8988T (cell line): Measurements from ENCODE around the gene PDE4B.

Experiments used
- DNase-seq: peaks from one replicate; pipeline ENCODE4 v3.0.0; 2011

The PDE4B gene

DNA sequence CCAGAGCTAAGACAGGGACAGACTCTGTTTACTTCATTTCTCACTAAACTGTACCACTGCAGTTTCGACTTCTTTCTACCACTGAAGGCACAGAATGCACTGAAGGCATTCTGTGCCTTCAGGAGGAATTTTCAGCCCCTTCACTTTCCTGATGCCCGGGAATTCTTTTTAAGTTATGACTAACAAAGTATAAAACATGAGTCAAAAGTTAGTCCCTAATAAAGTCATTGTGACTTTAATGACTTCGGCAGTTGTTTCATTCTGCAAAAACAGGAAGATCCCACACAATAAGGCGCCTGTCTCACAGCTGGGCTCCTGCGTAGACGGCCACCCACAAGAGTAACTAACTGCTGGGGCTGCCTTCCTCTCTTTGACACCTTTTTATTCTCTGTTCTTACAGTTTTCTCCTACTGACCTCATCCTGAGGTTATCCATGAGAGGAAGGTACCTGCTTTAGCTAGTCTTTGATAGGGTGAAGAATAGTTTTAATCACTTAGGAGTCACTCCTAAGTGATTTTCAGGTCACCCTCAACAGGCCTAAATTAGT lies 557.4 kb downstream of the PDE4B start:
- DNase-seq, result no peak

DNA sequence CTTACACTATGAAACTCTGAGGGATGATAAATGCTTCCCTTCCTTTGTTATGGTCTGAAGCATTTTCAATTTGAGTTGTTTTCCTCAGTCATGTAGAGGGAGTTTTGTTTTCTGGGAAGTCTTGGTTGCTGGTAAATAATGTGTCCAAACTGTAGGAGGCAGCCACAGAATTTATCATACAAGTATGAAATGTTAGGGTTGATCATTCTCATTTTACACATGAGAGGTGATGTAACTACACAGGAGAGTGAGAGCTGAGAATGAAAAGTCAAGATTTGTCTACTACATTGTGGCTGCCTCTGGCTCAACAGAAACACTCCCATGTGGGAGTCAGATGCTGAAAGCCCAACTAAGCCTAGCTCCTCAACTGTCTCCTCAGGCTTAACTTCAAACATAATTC lies 558.8 kb downstream of the PDE4B start:
- DNase-seq, result no peak

DNA sequence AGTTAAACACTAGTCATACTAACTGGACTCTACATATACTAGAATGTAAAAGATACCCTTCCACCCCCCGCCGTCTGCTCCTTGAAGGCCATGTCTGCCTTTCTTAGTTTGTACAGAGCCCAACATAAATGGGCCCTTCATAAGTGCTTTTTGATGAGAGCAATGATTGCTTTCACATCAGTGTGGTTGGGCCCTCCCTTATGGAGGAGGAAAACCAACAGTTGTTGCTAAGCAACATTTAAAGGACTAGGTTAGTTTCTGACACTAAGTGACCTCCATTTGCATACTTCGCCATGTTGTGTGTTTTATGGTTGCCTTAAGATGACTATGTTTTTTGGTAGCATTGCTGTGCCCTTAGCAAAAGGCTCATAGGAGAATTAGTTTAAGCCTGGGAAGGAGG lies 559.2 kb downstream of the PDE4B start:
- DNase-seq, result no peak

DNA sequence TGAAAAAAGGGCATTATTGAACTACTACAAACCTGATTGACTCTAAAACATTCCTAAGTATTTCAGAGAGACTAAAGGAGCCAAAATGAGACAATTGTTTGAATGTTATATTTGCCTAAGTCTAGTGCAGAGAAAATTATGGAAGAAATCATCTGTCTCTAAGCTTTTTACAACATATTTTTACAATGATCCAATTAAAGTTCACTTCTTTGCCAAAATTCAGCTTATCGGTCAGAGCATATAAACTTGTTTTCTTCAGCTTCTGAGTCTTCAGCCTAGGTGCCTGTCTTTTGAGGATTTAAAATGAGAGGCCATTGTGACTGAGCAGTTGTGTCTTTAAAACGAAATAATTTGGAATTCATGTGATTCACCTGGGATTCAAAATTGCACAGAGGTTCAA lies 560.1 kb downstream of the PDE4B start:
- DNase-seq, result no peak

DNA sequence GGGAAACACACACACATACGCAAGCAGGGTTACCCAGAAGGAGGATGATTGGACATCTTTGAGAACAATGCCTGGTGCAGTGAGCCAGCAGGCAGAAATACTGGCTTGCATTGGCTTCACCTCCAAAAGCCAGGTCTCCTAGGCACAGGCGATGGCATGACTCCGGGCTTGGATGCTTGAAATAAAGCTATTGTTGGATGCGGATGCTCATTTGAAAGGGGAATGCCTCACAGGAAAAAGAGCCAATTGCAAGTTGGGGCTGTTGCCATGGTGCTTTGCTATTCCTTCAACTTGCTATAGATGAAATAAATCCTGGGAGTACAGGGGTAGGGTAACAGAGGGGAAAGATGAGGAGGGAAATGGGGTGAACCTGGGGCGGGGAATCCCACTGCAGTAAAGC lies 560.6 kb downstream of the PDE4B start:
- no peak for DNase-seq

DNA sequence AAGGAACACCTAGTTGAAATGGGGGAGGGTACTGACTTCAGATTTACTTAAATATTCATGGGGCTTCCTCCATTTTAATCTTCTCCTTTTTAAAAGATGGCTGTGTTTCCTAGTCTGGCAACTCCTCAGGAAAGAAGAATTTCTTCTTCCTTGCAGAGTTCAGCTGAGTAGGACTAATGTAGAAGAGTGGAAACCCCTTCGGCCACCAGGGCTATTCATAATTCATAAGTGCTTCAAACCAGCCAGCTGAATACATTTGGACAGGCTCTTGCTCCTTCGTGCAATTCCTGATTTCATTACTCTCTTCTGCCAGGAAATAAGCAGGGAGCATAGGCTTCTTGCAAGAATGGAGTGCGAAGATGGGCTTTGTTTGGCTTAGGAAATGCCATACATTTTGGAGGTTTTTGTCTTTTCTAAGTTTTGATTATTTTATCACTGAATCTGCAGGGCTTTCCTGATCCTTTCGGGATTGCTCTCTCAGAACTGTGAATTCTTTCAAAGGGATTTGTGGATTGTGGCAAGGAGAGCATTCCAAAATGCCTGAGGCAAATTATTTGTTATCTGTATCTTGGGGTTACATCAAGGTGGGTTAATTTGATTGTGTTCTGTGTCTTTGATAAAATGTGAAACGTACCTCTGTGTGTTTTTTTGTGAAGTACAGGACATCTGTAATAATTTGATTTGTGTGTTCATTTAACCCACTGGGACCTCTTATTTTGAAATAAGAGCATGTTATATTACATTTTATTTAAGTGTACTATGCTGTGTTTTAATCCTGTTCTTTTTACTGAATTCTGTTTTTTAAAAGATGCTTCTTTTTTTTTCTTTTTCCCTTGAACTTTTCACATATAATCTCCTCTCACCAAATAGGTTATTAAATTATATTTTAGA lies 561.9 kb downstream of the PDE4B start:
- no peak for DNase-seq

DNA sequence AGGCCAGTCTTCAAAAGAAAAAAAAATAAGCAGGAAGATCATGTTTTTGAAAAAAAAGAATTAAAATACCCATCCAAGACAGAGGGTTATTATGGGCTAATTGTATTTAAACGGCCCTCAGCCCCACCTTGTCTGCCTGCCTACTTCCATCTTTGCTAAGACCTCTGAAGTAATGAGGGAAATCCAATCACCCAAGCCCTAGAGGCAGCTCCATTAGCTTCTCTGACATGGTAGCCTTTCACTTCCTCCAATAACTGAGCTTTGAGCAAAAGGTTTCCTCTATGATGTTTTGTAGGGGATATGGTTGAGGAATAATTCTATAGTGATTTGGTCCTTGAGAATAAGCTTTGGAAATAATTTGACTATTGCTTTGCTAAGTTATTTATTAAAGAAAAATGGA lies 563.1 kb downstream of the PDE4B start:
- no peak for DNase-seq

DNA sequence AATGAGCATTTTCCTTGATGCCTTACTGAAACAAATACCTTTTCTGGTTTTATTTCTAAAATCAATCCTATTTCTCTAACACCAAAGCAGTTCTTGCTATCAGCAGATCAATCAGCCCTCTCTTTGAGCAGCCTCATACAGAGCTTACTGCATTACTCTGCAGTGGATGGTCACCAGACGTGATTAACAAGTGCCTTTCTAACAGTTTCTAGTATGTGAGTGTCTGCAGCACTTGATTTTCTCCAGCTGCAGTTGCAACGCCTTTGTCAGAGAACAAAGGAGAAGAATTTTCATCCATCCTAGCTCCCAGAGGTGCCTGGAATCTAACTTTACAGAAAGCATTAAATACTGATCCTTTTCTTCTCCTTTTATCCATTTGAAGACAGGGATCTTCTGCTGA lies 563.9 kb downstream of the PDE4B start:
- no peak for DNase-seq

DNA sequence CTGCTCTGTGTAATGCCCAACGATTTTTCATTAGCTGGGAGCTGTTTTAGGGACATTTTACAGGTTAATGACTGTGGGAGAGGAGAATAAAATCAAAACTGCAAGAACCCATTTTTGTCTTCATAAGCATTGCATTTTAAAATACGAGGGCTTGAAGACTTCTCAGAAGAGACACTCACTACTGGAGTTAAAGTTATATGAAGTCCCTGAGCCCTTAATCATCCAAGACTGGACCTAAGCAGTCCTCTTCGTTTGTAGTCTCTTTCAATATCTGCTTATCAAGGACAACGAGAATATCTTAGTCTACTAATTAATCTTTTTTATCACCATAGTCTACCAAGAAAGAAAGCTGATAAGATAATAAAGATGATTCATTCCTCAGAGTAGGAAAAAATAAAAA lies 564.3 kb downstream of the PDE4B start:
- DNase-seq, result no peak

DNA sequence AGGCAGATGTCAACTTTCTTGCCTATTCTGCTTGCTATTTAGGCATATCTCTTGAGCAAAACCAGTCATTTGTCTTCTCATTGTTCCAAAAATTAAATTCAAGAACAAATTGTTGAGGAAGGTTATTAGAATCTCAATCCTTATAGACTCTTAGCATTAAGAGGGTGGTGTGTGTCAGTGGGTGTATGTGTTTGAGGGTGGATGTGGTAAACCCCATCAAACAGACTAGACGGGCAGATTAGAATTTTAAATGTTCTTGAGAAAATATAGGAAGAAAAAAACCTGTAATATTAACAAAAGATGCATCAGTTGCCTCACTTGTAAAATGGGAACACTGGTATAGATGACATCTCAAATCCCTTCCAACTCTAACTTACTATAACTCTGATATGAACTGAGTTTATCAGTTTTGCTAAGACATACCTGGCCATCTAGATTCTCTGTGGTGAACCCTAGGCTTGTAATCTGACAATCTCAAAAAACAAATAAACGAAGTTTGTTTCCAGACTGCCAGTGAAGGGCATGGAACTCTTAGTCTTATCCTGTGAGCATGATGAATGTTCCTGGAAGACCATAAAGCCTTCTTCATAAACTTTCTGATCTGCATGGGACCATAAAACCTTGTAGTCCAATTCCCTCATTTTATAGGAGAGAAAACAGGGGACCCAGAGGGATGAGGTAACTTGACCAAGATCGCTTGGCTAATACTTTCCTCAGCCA lies 564.9 kb downstream of the PDE4B start:
- DNase-seq, result no peak

DNA sequence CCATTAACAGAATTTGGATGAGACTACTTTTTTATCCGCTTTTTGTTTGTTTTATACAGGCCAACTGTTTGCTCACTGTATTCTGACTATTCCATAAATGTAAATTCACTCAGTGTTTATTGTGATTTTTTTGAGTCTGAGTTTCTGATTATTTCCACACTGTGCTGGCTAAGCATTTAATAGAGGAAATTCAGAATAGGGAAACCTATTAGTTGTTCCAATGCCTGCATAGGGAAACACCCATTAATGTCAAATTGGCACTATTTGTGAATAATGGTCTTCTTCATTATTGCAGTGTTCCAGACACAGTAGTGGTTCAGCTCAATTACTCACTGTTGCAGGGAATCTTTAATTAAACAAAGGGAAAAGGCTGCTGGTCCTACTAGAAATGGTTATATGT lies 566.6 kb downstream of the PDE4B start:
- DNase-seq, result no peak

DNA sequence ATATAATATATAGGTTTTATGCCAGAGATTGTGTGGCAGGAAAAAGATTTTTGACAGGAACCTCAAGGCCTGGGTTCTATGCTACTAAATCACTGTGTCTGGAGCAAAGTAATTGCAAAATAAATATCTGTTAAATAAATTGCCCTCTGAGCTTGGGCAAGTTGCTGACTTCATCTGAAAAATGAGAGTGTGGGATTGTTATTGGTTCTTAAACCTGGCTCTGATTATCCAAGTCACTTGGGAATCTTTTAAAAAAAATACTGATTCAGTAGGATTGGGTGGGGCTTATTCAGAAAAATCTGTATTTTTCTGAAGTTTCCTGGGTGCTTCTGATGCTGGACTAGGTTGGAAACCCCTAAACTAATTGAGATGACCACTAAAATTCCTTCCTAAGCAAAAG lies 567.1 kb downstream of the PDE4B start:
- DNase-seq, result no peak

DNA sequence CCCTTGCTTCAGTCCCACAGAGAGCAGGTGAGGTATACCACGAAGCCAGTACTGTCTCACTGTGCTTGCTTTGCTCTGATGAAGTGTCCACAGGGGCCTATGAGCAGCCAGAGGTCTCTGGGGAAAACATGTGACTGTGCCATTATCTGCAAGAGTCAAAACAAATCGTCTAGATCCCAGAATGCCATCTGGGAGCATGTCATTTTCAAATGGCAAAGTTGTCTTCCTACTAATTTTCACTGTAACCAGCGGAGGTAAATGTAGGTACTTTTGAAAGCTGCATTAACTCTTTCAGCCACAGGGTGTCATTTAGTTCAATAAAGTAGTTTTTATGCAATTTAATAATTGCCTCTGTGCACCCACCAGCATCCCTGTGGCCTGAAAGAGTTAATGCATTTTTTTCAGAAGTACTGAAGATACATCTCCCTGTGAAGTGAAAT lies 567.6 kb downstream of the PDE4B start:
- DNase-seq, result no peak

DNA sequence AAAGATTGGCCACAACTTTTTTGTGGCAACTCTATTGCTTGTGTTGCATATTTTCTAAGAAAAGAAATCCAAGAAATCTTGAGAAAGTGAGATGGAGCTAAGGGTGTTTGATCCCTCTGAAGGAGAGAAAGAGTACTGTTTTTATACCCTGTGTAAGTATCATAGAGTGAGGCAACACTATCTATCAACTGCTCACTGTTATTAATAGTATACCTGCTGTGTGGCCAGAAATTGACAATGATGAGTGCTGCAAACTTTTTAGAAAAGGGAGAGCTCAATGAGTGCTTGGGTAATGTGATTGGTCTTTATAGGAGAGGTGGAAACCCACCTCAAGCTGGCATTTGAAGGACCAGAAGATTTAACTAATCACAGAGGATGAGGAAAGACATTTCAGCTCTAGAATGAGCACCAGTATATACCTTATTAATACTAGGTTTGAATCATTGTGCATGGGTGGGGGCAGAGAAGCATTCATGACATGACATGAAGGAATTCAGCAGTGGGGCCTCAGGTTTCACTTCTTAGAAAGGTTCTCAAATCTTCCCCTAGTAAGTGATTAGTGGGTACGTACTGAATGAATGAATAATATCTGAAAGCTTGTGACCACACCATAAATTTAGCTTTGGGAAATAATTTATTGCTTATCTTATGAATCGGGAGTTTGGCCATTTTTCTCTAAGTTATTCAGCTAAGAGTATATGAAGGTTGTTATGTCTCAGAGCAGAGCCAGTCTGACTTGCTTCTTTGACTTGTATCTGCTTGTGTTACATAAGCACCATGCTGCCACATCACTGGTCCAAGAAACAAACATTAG lies 572.1 kb downstream of the PDE4B start:
- DNase-seq, result no peak

DNA sequence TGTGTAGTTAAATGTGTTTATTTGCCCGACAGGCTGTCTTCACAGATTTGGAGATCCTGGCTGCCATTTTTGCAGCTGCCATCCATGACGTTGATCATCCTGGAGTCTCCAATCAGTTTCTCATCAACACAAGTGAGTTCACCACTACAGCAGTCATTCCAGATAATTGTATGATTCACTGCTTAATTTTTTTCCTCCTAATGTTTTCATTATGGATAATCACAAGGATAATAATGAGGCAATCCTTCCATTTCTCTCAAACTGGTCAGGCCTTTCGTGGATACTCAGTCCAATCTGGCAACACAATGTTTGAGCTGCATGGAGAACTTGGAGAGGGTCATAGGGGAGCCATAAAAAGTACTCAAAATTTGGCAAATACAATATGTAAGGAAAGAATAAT lies 572.9 kb downstream of the PDE4B start:
- DNase-seq, result no peak

DNA sequence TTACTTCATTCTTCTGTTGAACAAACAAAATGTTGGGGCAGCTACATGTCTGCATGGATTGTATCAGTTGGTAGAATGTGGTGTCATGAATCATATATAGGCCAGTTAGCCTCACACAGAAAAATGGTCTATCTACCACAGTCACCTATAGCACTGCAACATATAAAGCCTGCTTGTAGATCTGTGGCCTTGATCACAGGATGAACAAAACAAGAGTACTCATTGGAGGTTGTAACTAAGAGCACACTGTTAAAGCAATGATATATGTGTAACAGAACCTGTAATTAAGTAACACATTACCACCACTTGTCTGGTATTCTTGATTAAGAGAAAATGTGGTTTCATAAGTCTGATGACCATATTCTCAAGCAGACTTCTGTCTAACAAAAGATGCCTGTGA lies 573.9 kb downstream of the PDE4B start:
- no peak for DNase-seq

DNA sequence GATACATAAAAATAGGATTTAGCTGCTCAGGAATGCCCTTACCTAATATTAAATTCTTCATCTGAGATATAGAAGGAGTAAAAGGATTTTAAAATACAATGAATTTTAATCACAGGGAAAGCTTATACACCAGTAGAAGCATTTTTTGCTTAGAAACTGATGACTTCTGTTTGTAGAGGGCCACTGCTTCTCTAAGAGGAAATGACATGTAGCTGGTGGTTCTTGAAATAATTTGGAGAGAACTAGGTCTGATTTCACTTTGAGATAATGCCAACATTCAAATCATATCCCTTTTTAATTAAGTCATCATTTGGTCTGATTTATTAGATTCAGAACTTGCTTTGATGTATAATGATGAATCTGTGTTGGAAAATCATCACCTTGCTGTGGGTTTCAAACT lies 574.7 kb downstream of the PDE4B start:
- DNase-seq, result no peak

DNA sequence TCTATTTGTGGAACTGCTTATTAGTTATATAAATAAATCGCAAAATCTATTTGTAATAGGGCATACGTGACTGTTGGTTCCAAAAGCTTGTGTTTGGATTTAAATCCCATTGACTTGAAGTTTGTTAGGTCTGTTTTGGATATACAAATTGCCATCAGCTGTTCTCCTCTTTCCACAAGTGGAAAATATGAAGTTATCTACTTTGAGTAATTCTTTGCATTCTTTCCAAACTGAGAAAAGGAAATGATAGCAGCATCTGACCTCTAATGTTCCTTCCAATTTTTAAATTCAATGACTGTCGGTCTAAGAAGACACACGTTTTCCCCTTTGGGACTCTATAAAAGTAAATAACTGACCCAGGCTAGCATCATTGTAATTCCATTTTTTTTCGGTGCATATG lies 575.6 kb downstream of the PDE4B start:
- DNase-seq, result no peak

DNA sequence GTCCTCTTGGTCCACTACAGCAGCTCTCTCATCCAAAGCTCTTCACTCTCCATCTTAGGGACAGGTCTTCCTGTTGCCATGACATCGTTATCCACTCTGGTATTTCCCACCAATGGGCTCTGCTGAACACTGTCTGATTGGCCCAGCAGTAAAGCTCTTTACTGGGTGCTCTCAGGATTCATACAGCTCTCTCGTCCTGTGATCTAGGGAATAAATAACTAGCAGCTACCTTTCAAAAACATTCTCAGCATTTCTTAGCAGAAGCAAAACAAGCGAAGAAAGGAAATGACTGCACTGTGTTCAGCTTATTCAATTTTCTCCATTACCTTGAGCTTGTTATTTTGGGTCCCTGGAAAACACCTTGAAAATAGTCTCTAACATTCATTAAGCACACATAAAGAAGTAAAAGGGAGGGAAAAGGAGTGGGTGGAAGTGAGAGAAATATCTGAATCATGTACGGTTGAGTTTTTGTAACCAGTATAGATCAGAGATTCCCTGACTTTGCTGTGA lies 577.8 kb downstream of the PDE4B start:
- DNase-seq, result no peak

DNA sequence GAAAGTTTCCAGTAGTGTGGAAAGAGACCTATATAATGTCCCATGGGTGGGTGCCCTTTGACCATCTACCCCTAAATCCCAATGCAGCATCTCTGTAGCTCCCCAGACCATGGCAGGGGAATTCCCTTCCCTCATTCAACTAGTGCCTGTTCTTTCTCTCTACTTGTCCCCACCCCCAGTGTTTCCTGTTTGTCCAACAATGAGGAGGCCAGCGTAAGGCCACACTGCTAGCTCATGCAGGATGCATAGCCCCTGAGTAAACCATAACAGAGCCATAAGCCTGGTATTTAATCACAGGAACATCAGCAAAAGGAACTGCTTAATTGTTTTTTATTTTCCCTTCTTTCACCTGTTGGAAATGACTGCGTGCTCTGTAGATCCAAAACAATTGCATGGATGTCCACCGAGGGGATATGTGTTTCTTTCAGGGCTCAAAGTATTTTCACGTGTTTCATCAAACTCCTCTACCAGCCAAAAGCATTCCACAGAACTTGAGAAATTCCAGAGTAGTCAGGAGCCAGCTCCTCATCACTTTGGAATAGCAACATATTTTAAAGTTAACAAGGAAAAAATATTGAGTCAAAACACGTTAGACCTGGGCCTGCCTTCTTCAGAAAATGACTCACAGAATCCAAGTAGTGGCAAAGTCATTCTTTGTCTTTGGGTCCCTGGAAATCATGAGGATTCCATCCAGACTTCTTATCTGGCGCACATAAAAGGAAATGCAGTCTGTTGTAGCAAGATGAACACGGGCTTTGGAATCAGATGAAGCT lies 578.7 kb downstream of the PDE4B start:
- no peak for DNase-seq

DNA sequence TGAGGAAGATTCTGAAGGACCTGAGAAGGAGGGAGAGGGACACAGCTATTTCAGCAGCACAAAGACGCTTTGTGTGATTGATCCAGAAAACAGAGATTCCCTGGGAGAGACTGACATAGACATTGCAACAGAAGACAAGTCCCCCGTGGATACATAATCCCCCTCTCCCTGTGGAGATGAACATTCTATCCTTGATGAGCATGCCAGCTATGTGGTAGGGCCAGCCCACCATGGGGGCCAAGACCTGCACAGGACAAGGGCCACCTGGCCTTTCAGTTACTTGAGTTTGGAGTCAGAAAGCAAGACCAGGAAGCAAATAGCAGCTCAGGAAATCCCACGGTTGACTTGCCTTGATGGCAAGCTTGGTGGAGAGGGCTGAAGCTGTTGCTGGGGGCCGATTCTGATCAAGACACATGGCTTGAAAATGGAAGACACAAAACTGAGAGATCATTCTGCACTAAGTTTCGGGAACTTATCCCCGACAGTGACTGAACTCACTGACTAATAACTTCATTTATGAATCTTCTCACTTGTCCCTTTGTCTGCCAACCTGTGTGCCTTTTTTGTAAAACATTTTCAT lies 579.9 kb downstream of the PDE4B start:
- no peak for DNase-seq

DNA sequence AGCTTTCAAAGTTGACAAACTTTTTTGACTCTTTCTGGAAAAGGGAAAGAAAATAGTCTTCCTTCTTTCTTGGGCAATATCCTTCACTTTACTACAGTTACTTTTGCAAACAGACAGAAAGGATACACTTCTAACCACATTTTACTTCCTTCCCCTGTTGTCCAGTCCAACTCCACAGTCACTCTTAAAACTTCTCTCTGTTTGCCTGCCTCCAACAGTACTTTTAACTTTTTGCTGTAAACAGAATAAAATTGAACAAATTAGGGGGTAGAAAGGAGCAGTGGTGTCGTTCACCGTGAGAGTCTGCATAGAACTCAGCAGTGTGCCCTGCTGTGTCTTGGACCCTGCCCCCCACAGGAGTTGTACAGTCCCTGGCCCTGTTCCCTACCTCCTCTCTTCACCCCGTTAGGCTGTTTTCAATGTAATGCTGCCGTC lies 580.5 kb downstream of the PDE4B start:
- DNase-seq, result no peak
